Skin of body (tissue), 2 donors: ENCODE measurements around the gene CACNA2D4. TPM values are rescaled to one million over a fixed set of nuclear protein-coding genes. Genes with fewer than 3 reads are reported as not detected.

Experiments used
- DNase-seq: peaks from one replicate; lab custom pipeline; 2025; lab: John Stamatoyannopoulos, UW
- total RNA-seq: library from RNA; depleted of rRNA; stranded (reverse); fragments of >200 nt; gene quantifications from one replicate; pipeline ENCODE4 v1.2.3, GENCODE V29; 2014

The CACNA2D4 gene
- total RNA-seq, 1 donor from 2014 or later, result 1.9 TPM

DNA sequence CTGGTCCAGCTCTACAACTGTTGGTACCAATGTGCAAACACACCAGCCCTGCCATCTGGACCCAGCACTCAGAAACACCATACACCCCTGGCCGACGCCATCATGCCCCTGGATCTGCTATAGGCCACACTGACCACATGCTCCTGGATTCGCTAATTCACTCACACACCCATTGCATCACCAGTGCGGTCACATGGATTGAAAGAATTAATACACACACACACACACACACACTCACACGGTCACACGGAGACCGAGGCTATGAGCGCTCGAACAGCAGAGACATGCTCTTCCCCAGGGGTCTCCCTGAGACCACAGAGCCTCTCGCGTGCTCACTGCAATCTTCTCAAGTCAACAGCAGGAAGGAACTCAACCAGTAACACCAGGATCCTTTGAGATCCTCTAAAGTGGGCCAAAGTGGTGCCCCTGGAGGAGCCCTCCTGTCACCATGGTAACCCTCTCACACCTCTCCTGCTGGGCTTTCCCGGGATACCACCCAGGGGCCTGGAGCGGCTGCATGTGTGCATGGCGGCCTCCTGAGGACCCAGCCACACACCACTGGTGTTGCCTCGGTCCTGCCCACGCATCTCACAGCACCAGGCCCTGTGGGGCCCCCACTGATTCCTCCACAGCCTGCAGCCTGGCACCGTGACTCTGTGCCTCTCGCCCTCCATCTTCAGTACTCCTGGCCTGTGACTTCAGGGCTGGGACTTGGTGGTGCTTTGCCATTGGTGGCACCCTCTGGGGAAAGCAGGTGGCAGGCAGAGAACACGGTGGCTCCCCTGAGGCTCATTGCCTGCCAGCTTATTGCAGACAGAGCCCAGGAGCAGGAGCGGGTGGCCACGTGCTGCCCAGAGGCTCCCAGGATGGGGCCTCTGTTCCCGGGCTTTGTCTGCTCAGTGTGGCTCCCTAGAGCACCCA, 83.0 kb downstream of the CACNA2D4 start:
- DNase-seq, result no peak

DNA sequence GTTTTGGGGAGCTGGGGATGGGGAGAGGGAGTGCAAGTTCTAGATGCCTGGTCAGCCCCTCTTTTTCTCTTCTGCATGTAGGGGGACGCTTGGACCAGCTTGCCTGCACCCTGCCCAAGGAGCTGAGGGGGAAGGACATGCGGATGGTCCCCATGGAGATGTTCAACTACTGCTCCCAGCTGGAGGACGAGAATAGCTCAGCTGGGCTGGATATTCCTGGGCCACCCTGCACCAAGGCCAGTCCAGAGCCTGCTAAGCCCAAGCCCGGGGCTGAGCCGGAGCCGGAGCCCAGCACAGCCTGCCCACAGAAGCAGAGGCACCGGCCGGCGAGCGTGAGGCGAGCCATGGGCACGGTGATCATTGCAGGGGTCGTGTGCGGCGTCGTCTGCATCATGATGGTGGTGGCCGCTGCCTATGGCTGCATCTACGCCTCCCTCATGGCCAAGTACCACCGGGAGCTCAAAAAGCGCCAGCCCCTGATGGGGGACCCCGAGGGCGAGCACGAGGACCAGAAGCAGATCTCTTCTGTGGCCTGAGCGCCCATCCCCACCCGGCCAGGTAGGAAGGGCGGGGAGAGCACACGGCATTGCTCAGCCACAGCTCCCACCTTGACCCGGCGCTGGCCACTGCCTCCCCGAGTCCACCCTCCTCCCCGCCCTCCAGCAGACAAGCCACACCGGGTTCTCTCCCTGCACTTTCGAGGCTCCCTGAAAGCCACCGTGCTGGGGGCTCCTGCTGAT, 84.1 kb downstream of the CACNA2D4 start:
- DNase-seq, result no peak

DNA sequence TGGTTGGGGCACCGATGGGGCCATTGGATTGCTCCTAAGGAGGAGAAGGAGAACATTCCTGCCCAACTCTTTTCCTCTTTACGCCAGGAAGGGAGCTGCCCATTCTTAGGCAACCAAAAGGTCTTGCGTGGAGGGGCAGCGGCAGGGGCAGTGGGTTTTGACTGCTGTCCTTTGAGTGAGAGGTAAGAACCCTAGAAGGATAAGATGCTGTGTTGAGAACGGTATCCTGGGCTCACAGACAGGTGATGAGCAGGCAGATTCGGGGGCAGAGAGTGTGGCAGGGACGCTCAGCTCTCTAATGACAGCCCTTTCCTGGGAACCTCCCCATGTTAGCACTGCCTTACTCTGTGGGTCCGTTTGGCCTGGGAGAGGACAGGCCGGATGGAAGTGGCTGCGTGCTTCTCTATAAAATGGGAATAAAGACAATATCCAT, 84.8 kb downstream of the CACNA2D4 start:
- no peak for DNase-seq

DNA sequence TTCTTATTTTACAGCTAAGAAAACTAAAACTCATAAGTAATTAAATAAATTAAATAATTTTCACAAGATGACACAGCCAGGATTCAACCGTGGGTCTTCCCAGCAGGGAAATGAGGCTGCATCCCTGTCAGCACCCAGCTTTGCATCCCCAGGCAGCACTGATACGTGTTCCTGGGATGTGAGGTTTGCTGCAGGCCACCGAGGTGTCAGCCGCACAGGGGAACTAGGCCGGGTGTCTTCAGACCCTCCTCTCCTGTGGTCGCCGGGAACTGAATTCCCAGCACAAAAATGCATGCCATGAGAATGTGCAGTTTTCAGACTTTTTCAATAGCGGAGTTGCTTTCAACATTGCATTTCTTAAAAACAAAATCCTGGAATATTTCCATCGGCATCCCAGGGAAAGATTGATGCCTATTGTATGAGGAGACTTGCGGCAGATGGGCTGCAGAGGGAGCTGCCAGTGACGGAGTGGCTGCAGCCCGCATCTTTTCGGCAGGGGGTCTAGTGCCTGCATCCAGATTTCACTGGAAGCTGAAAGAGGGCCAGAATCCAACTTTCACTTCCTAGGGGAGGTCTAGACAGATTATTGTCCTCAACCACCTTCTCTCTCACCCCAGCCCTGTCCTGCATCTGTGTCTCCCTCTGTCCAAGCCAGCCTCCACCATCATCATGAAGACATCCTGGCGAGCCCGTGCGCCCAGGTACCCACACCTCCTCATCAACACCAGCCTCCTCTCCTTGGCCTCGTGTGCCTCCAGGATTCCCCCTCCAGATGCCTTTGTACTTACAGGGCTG, 85.5 kb downstream of the CACNA2D4 start:
- DNase-seq, result no peak

DNA sequence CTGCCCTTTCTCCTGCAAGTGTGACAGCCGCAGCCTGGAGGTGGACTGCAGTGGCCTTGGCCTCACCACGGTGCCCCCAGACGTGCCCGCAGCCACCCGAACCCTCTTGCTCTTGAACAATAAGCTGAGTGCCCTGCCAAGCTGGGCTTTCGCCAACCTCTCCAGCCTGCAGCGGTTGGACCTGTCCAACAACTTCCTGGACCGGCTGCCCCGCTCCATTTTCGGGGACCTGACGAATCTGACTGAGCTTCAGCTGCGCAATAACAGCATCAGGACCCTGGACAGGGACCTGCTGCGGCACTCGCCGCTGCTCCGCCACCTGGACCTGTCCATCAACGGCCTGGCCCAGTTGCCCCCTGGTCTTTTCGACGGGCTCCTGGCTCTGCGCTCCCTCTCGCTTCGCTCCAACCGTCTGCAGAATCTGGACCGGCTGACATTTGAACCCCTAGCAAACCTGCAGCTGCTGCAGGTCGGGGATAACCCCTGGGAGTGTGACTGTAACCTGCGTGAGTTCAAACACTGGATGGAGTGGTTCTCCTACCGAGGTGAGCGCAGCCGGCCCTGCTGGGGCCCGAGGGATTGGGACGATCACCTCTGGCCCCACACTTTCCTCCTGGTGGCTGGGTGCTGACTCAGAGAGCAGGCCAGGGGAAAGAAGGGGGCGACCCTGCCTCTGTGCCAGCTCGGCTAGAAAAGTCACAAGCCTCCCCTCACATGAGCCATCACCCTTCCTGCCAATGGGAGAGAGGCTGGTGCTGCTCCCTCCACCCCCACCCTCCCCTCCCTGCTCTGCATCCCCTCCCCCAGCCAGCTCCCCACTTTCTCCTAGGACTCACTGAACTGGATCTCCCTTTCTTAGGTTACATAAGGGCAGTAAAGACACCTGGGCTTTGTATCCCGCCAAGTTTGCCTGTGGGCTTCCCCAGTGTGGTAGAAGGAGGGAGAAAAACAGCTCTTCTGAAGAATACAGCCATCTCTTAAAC, 87.2 kb downstream of the CACNA2D4 start:
- peak; percentile 9 for DNase-seq

DNA sequence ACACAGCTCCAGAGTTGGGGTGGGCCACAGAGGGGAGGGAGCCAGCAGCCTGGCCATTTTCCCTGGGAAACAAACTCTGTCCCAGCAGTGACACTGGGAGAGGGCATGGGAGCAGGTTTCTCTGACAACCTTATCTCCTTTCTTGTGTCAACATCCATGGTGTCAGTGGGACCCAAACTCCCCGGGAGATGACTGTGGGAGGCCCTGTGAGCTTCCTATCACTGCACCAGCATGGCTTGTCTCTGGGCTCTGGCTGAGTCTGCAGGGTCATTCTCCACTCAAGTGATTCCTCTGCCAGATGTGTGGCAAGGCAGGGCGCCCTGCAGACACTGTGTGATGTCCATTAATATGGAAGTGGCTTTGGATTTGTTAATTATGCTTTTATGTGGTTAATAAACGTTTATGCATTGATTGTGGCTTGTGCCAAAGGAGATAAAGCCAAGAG, 88.0 kb downstream of the CACNA2D4 start:
- no peak for DNase-seq

DNA sequence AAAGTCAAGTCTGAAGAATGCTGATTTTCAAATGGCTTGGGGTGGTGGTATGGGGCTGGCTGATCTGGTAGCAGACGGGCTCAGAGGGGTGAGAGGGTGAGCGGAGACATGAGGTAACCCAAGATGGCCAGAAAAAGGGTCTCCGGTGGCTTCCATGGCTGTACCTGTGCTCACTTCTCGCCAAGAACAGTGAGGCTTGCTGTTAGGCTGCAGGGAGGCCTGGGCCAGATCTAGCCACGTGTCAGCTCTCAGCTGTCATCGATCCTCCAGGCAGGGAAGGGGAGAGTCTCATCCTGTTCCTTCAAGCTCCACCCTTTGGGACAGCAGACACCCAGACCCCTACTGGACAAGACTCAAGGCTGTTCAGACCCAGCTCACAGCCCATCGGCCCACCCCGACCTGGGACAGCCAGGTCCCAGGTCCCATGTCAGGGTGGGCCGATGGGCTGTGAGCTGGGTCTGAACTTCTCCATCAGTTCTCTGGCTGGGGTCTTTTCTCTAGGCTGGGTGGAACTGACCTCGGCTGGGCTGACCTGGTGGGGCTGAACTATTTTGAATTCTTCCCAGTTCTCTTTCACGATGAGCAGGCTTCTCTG, 89.0 kb downstream of the CACNA2D4 start:
- no peak for DNase-seq

DNA sequence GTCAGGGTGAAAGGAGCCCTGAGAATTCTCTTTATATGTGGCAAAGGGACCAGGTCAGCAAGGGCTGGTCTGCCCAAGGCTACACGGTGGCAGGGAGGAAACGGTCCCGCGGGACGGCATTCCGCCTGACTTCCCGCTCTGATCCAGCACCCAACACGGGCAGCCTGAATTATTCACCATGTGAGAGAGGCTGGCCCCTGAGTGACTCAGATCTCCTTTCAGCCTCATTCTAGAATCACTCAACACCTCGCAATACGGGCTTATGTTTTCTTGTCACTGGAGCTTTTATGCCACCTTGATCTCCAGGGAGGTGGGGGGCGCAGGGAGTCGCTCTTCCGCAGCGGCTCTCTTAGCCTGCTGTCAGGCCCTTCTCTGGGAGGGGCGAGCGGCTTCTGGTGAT, 89.6 kb downstream of the CACNA2D4 start:
- DNase-seq, result no peak

DNA sequence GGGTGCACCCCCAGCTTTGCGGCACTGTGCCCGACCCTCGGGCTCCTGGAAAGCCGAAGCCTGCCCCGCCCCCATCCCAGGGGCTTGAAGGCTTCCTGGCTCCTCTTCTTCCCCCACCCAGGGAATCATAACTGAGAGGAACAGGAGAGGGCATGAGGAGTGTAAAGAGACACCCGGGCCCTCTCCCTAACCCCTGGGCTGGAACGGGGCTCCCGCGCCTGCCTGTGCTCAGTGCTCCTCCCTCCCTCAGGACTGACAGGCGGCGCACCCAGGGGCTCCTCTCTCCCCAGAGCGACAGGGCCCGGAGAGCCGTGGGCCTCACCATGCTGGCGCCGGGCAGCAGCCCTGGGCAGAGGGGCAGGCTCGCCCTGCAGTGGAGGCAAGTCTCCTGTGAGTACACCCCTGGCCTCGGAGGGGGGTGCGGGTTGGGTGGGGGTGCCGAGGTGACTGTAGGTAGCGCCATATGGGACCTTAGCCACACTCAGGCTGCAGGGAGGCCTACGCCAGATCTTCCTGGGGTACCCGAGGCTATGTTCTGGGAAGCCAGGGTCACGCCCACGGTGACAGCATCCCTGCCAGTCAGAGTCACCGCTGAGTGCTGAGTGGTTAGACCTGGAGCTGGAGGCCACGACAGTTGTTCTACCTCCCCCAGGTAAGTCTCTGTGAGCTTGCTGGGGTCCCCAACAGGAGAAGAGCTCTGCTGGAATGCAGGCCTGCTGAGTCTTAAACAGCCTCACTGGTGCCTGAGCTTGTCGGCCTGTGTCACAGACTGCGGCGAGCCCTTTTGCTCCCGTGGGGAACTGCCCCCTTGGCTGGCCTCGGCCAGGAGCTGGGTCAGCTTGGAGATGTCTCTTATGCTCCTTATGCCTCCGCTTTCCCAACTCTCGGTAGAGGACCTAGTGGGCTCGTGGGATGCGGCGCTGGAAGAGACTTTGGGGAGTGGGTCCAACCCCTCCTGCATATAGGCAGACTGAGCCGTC, 90.3 kb downstream of the CACNA2D4 start:
- no peak for DNase-seq

DNA sequence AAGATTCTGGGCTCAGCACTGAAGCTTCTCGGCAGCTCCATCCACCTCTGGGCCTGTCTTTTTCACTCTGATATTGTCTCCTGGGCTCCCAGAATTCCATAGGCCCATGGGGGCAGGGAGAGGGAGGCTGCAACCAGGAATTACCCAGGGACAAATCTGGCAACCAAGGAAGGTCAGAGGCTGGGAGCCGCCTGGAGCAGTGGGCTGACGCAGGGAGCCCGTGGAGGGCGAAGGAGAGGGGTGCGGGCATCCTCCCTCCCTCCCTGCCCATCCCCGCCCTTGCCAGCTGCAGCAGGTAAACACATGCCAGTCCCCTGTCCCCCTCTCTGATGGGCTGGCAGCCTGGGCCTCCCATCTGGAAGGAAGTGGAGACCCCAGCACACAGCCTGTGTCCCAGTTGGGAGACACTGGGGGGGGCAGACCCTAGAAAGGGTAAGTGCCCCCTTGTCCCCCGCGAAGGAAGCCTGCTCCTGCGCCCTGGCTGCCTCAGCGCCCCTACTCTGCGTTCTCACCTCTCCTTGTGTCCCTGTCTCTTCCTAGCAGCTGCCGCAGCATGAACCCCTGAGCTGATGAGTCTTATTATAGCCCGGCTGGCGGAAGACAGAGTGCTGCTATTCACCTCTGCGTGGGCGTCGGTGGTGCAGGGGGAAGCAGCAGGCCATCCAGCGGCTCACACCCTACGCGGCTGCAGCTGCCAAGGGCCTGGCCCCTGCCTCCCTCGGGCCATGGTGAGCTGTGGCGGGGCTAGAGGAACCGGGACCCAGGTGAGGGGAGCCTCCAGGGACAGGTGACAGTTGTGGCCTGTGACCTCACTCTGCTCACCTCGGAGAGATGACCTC, 91.4 kb downstream of the CACNA2D4 start:
- DNase-seq, result no peak

DNA sequence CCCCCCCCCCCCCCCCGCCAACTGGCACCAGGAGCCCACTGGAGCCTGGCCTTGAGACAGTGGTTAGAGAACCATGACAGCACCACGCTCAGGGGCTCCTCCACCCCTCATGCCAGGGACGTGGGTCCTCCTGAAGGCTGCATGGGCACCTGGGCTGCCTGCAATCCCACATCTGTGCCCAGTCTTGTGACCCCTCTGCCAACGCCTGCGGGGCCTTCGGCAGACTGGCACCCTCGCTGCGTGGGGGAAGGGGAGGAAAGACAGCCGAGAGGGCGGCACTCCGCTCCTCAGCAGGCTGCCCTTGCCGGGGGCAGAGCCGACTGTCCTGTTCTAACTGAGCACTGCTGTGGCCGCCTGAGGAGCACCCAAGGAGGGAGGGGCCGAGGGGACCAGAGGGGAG, 92.1 kb downstream of the CACNA2D4 start:
- no peak for DNase-seq

DNA sequence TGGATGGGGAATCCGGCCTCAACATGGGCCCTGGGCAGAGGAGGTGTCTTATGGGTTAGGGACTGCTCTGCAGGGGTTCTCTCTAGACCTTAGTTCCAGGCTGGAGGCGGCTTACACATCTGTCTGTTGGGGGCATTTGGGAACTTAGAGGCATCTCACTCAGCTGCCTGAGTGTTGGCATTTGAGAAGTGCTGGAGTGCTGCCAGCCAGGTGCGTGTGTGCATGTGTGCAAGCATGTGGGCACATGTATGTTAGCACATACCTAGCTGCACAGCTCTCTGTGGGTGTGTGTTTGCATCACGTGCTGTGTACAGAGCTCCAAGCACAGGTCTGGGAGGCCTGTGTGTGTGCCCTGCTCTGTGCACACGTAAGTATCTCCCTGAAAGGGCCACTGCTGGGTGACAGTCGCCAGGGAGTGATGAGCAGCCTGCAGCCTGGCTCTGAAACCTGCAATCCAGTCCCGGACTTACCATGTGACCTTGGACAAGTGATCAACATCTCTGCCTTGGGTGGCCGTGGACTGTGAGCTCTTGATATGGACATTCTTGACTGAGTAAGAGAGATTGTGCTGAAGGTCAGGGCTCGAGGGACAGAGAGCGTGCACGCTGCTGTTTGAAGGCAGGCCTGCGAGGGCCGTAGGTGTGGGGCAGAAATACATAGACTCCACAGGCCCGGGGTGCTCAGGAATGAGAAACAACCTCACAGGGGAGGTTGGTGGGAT, 92.9 kb downstream of the CACNA2D4 start:
- DNase-seq, result no peak

DNA sequence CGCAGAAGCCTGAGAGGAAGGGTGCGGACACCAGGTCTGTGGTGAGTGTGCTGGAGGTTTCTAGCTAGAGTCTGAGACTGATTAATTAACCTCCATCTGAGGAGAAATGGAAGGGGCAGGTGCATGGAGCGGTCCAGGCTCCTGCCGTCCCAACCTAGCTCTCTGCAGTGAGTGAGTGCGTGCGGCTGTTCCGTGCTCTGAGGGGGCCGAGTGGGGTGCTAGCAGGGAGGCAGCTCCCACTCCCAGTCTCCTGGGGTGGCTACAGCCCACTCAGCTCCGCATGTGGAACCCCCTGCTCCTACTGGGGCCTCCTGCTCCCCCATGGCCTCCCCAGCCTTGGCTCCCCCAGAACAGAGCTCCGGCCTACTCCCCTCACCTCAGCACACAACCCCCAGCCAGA, 95.2 kb downstream of the CACNA2D4 start:
- no peak for DNase-seq

DNA sequence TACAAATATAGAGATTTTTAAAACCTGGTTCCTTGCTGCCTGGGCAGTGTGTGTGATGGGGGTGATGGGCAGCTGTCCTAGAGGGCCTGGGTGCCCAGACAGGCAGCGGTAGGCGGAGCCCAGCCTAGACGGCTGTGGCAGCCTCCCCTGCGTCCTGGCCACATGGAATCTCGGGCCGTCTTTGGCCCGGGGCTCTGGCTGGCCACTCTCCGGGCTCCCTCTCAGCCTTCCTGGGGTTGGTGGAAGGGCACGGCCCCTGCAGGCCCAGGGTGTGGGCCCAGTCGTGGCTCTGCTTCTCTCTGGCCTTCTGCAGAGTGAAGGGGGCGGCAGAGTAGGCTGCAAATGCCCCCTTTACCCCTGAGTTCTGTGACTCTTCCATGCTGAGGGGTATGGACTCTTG, 95.8 kb downstream of the CACNA2D4 start:
- DNase-seq, result no peak

DNA sequence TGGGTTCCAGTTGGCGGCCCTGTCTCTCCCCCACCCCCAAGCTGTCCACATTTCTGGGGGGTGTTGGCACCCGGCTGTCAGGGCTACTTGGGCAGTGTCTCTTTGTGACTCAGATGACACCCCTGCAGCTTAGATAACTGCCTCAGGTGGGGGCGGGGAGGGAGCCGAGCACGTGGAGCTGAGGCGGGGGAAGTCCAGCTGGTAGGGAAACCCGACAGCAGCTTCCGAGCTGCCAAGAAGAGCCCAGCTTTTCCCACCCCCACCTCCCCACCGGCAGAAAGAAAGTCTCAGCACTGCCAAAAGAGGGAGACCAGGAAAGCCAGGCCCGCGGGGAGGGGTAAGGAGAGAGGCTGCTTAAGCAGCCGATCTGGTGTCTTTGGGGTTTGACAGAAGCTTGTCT, 96.6 kb downstream of the CACNA2D4 start:
- DNase-seq, result no peak

DNA sequence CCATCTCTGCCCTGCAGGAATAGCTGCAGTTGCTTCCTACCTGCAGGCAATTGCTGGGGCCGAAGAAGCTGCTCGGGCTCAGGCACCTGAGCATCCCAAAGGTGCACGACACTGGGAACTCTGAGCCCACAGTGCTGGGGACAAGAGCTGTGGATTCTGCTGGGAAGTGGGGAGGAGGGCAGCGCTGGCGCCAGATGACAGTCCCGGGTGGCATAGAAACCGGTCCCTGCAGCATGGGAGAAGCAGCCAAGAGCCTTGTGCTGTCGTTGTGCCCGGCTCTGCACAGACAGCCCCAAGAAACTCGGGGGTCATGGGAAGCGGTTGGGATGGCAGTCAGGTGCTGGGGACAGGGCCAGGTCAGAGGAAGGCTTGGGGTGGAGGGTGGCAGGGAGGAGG, 97.6 kb downstream of the CACNA2D4 start:
- no peak for DNase-seq

DNA sequence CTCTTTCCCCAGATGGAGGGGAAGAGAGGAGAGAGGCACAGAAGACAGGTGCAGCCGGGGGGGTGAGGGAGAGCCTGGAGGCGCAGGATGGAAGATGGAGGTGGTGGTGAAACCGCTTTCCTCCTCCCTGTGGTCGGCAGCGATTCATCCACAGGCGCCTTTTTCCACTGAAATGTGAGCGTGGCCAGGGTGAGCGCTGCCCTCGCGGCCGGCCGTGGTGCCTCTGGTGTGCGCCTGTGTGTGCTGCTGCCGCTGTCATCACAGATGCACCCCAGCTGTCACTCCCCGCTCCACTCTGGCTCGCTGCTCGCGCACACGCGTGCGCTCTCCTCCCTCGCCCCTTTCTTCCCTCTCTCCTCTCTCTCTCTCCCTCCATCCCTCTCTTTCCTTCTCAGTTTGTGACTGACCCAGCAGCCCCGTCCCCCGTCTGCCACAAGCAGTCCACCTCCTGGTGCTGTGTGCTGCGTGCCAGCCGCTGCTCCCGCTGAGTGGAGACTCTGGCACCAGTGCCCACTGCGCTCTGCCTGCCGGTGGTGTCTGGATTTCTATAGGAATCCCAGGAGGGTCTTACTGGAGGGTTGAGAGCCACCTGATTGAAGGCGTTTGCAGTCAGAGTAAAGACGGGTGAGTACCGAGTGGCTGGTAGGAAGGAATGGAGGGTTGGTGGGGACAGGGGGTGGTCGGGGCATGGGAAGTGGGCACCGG, 98.1 kb downstream of the CACNA2D4 start, which contains the start of gene LRTM2:
TSS of gene LRTM2 (plus strand) at position 375 of the 705 bp plus-strand sequence. CDS start 7,584 bp downstream, outside the sequence.
- no peak for DNase-seq
